ACC112 (cell line): Measurements from ENCODE around the gene JMJD8.
"Not testable (repeated sequence)": the region's sequence is repeated elsewhere in the genome, so short reads cannot be mapped to it uniquely, and the experiment has no call there.

Source experiments
- H2AFZ ChIP-seq: fragments of 200-600 bp; sonication (generic); one replicate; pipeline ENCODE4 v1.6.0; 2017; ENCODE audit warnings: antibody characterized with exemption, low read length; ENCODE audit not compliant: unreplicated experiment
- H3K27ac ChIP-seq: fragments of 200-600 bp; sonication (generic); 2 replicates; pipeline ENCODE4 v1.5.1; 2014; ENCODE audit warnings: low read depth, mild to moderate bottlenecking, antibody characterized with exemption, low read length, moderate library complexity
- H3K27me3 ChIP-seq: fragments of 200-600 bp; sonication (generic); 2 replicates; pipeline ENCODE4 v1.6.1; 2014; ENCODE audit warnings: mild to moderate bottlenecking, antibody characterized with exemption, low read length, moderate library complexity, mixed read lengths; ENCODE audit not compliant: insufficient read depth
- H3K36me3 ChIP-seq: fragments of 200-600 bp; sonication (generic); 2 replicates; pipeline ENCODE4 v1.6.1; 2016; ENCODE audit warnings: mild to moderate bottlenecking, antibody characterized with exemption, low read length, moderate library complexity, mixed read lengths; ENCODE audit not compliant: insufficient read depth
- H3K4me1 ChIP-seq: fragments of 200-600 bp; sonication (generic); one replicate; pipeline ENCODE4 v1.6.1; 2016; ENCODE audit warnings: low read length, mixed read lengths; ENCODE audit not compliant: insufficient read depth, unreplicated experiment, control insufficient read depth
- H3K4me3 ChIP-seq: fragments of 200-600 bp; sonication (generic); 2 replicates; pipeline ENCODE4 v1.5.1; 2014; ENCODE audit warnings: mild to moderate bottlenecking, low read depth, low read length
- H3K79me2 ChIP-seq: fragments of 200-600 bp; sonication (generic); one replicate; pipeline ENCODE4 v1.6.0; 2016; ENCODE audit warnings: low read length; ENCODE audit not compliant: control insufficient read depth, unreplicated experiment, insufficient read depth

JMJD8 gene

GRCh38 chr16:695355-696089 lies 11.4 kb upstream of the JMJD8 start:
- H3K36me3 ChIP-seq = no peaks in the 10 kb centered on the region
- peak overlapping the region; percentile 35; the same call in 1 of the 2 replicates for H3K4me3 ChIP-seq
- H2AFZ ChIP-seq = no peak overlapping the region
- H3K4me1 ChIP-seq = no peaks in the 10 kb centered on the region
- H3K27ac ChIP-seq = no peak overlapping the region
- no peaks in the 10 kb centered on the region for H3K79me2 ChIP-seq
- H3K27me3 ChIP-seq = peaks cover 62% of the 10 kb centered on the region

- no peak overlapping the region for H3K4me3 ChIP-seq
- H3K27ac ChIP-seq = no peak overlapping the region
- no peaks in the 10 kb centered on the region for H3K4me1 ChIP-seq
- H3K36me3 ChIP-seq = no peaks in the 10 kb centered on the region
- no peak overlapping the region for H2AFZ ChIP-seq
- peaks cover 56% of the 10 kb centered on the region for H3K27me3 ChIP-seq
- H3K79me2 ChIP-seq = no peaks in the 10 kb centered on the region
These were observed 10.8 kb upstream of the JMJD8 start for GRCh38 chr16:694863-695354.

- no peak overlapping the region for H3K4me3 ChIP-seq
- H3K27ac ChIP-seq = no peak overlapping the region
These were observed 10.2 kb upstream of the JMJD8 start for GRCh38 chr16:694187-694862.

GRCh38 chr16:693766-694165 lies 9.6 kb upstream of the JMJD8 start:
- H3K27ac ChIP-seq = no peak overlapping the region
- H3K4me3 ChIP-seq = no peak overlapping the region
- H3K79me2 ChIP-seq = peaks cover 9% of the 10 kb centered on the region
- peaks cover 5% of the 10 kb centered on the region for H3K4me1 ChIP-seq
- no peaks in the 10 kb centered on the region for H3K36me3 ChIP-seq
- no peak overlapping the region for H2AFZ ChIP-seq
- H3K27me3 ChIP-seq = peaks cover 49% of the 10 kb centered on the region

More at GRCh38 chr16:694187-694862, 10.2 kb upstream of the JMJD8 start:
- Histone ChIP-seq H3K4me1 (peaks cover 4% of the 10 kb centered on the region), H3K36me3 (no peaks in the 10 kb centered on the region), H3K27me3 (peaks cover 54% of the 10 kb centered on the region), H3K79me2 (peaks cover 3% of the 10 kb centered on the region), H2AFZ (no peak overlapping the region)

GRCh38 chr16:693364-693763 lies 9.2 kb upstream of the JMJD8 start:
- H3K4me3 ChIP-seq = no peak overlapping the region
- no peaks in the 10 kb centered on the region for H3K36me3 ChIP-seq
- peaks cover 5% of the 10 kb centered on the region for H3K4me1 ChIP-seq
- no peak overlapping the region for H2AFZ ChIP-seq
- no peak overlapping the region for H3K27ac ChIP-seq
- peaks cover 47% of the 10 kb centered on the region for H3K27me3 ChIP-seq
- H3K79me2 ChIP-seq = peaks cover 10% of the 10 kb centered on the region

GRCh38 chr16:692356-693108 lies 8.4 kb upstream of the JMJD8 start:
- Histone ChIP-seq H3K27me3 (peaks cover 43% of the 10 kb centered on the region), H2AFZ (no peak overlapping the region), H3K27ac (no peak overlapping the region), H3K36me3 (no peaks in the 10 kb centered on the region), H3K4me1 (peaks cover 5% of the 10 kb centered on the region), H3K4me3 (no peak overlapping the region), H3K79me2 (peaks cover 12% of the 10 kb centered on the region)

GRCh38 chr16:691242-691641 lies 7.1 kb upstream of the JMJD8 start:
- peaks cover 42% of the 10 kb centered on the region for H3K27me3 ChIP-seq
- H3K27ac ChIP-seq, H3K4me1 ChIP-seq, H3K4me3 ChIP-seq, H3K36me3 ChIP-seq, H2AFZ ChIP-seq: not testable (repeated sequence)
- H3K79me2 ChIP-seq = peaks cover 12% of the 10 kb centered on the region

- H2AFZ ChIP-seq = peak overlapping the region; percentile 92
These were observed 5.2 kb upstream of the JMJD8 start for GRCh38 chr16:689175-689897.

GRCh38 chr16:687499-687898 lies 3.4 kb upstream of the JMJD8 start:
- H3K27ac ChIP-seq = no peak overlapping the region
- peaks cover 32% of the 10 kb centered on the region for H3K79me2 ChIP-seq
- peaks cover 17% of the 10 kb centered on the region; the same call in 1 of the 2 replicates for H3K36me3 ChIP-seq
- no peak overlapping the region for H2AFZ ChIP-seq
- peaks cover 7% of the 10 kb centered on the region for H3K27me3 ChIP-seq
- H3K4me1 ChIP-seq = peaks cover 15% of the 10 kb centered on the region
- H3K4me3 ChIP-seq = no peak overlapping the region

More at GRCh38 chr16:689175-689897, 5.2 kb upstream of the JMJD8 start:
- H3K27ac ChIP-seq = peak overlapping the region; percentile 41; the same call in 1 of the 2 replicates
- H3K79me2 ChIP-seq = peaks cover 16% of the 10 kb centered on the region
- H3K4me3 ChIP-seq = peak overlapping the region; percentile 94
- H3K36me3 ChIP-seq = peaks cover 9% of the 10 kb centered on the region; the same call in 1 of the 2 replicates
- H3K4me1 ChIP-seq = peaks cover 5% of the 10 kb centered on the region
- H3K27me3 ChIP-seq = peaks cover 25% of the 10 kb centered on the region
